HG03175 (cell line): ENCODE data around the gene SNX19.

Experiments
- ATAC-seq: cut with Tn5 transposase; IDR thresholded peaks from one replicate; pipeline ENCODE4 v1.9.1; 2021; ENCODE audit warnings: mild to moderate bottlenecking, moderate library complexity; ENCODE audit not compliant: unreplicated experiment

The SNX19 gene

GRCh38 chr11:130847517-130847916 lies 68.8 kb downstream of the SNX19 start:
- no peak for ATAC-seq

- ATAC-seq, result no peak
Measured at GRCh38 chr11:130846606-130847005, 69.7 kb downstream of the SNX19 start.

GRCh38 chr11:130842001-130842400 lies 74.3 kb downstream of the SNX19 start:
- ATAC-seq, result no peak

GRCh38 chr11:130840679-130841078 lies 75.6 kb downstream of the SNX19 start:
- no peak for ATAC-seq

- ATAC-seq, result no peak
Measured at GRCh38 chr11:130839981-130840666, 76.2 kb downstream of the SNX19 start.

GRCh38 chr11:130837194-130837593 lies 79.1 kb downstream of the SNX19 start:
- no peak for ATAC-seq

- ATAC-seq, result no peak
Measured at GRCh38 chr11:130834886-130835285, 81.4 kb downstream of the SNX19 start.

GRCh38 chr11:130832566-130833425 lies 83.5 kb downstream of the SNX19 start:
- no peak for ATAC-seq

GRCh38 chr11:130831976-130832375 lies 84.3 kb downstream of the SNX19 start:
- ATAC-seq, result no peak

- no peak for ATAC-seq
Measured at GRCh38 chr11:130831506-130831905, 84.8 kb downstream of the SNX19 start.

GRCh38 chr11:130830566-130830965 lies 85.7 kb downstream of the SNX19 start:
- ATAC-seq, result no peak

GRCh38 chr11:130829920-130830511 lies 86.3 kb downstream of the SNX19 start:
- ATAC-seq, result no peak

- no peak for ATAC-seq
Measured at GRCh38 chr11:130828741-130829140, 87.5 kb downstream of the SNX19 start.

- ATAC-seq, result no peak
Measured at GRCh38 chr11:130827451-130828377, 88.6 kb downstream of the SNX19 start.

- ATAC-seq, result no peak
Measured at GRCh38 chr11:130826572-130826971, 89.7 kb downstream of the SNX19 start.

GRCh38 chr11:130825983-130826382 lies 90.3 kb downstream of the SNX19 start:
- ATAC-seq, result no peak

- ATAC-seq, result no peak
Measured at GRCh38 chr11:130825561-130825960, 90.7 kb downstream of the SNX19 start.
